AG04450 (cell line): Measurements from ENCODE around the gene CACNA1F. TPM values are rescaled to one million over a fixed set of nuclear protein-coding genes. Genes with fewer than 3 reads are reported as not detected.

Experiments used
- CTCF ChIA-PET: fragments of 300-600, 350-600 bp; formaldehyde crosslinking; extraction: SDS; loops from one replicate; lab custom pipeline; 2022; ENCODE audit warnings: antibody characterized with exemption, inconsistent platforms; lab: Charles Lee
- POLR2A ChIA-PET: fragments of 350-600 bp; formaldehyde crosslinking; extraction: SDS; loops from one replicate; lab custom pipeline; 2021; ENCODE audit warnings: antibody characterized with exemption, inconsistent platforms; lab: Yijun Ruan, JAX
- DNase-seq: peaks from one replicate; pipeline ENCODE4 v3.0.0-alpha.2; 2011; ENCODE audit warnings: low read depth, low spot score
- H3K27ac ChIP-seq: one replicate; pipeline ENCODE4 v1.5.1; 2012; ENCODE audit warnings: low read depth, low read length, control low read depth
- H3K27me3 ChIP-seq: one replicate; pipeline ENCODE4 v1.6.0; 2012; ENCODE audit warnings: low read length; ENCODE audit not compliant: control insufficient read depth, insufficient read depth
- H3K4me3 ChIP-seq: 2 replicates; pipeline ENCODE4 v1.5.1; 2011; ENCODE audit warnings: mild to moderate bottlenecking, low read depth, low read length, control low read depth
- H3K9me3 ChIP-seq: 2 replicates; pipeline ENCODE4 v1.5.1; 2012; ENCODE audit warnings: low read length; ENCODE audit not compliant: control insufficient read depth, insufficient read depth
- CTCF ChIP-seq: IDR thresholded peaks from 2 replicates; pipeline ENCODE4 v1.5.1; 2011; ENCODE audit warnings: low read depth, low read length, control low read depth, inconsistent platforms
- polyA plus RNA-seq: library from polyadenylated mRNA; depleted of rRNA; stranded (reverse); fragments of >200 nt; gene quantifications from 2 replicates; pipeline ENCODE4 v1.2.3, GENCODE V29; 2011

CACNA1F gene
- polyA plus RNA-seq, 1 experiment = not detected

- no peaks in the 10 kb centered on the region for H3K27me3 ChIP-seq
- no peaks in the 10 kb centered on the region for H3K9me3 ChIP-seq
- no peak overlapping the region for H3K4me3 ChIP-seq
- TF ChIP-seq CTCF = no peak
- H3K27ac ChIP-seq = no peak overlapping the region
- no peak for DNase-seq
- ChIA-PET POLR2A (interaction anchor here (0.5 kb wide), 1 partner anchor 29 kb away, joined by 4 read pairs; no protein-coding TSS in a partner anchor), CTCF (no interaction called here)
Measured at GRCh38 chrX:49243166-49243565, 10.0 kb upstream of the CACNA1F start.

DNA sequence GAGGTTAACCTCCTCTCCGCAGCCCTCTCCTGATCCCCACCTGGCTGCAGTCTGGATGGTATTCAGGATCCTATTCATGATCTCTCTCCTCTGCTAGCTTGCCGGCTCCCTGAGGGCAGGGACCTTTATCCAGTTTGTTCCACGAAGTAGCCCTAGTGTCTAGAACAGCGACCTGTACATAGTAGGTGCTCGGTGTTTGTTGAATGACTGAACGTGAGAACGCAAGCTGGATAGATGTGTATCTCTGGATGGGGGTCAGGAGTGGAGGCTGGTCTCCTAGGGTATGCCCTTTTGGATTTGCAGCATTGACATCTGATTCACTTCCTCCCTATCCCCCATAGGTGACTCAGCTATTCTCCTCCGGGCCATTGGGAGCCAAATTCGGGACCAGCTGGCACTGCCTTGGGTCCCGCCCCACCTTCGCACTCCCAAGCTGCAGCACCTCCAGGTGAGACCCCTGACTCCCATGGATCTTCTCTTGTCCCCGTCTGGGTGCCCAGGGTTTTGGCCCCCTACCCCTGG is 9.5 kb upstream of the CACNA1F start:
- H3K27me3 ChIP-seq = no peaks in the 10 kb centered on the region
- no peaks in the 10 kb centered on the region for H3K9me3 ChIP-seq
- ChIA-PET CTCF (interaction anchor here (1.3 kb wide), 1 partner anchor 50 kb away, joined by 3 read pairs; no protein-coding TSS in a partner anchor), POLR2A (interaction anchor here (0.5 kb wide), 1 partner anchor 30 kb away, joined by 4 read pairs; no protein-coding TSS in a partner anchor)
- DNase-seq = no peak
- H3K27ac ChIP-seq = no peak overlapping the region
- no peak overlapping the region for H3K4me3 ChIP-seq
- TF ChIP-seq CTCF = no peak

DNA sequence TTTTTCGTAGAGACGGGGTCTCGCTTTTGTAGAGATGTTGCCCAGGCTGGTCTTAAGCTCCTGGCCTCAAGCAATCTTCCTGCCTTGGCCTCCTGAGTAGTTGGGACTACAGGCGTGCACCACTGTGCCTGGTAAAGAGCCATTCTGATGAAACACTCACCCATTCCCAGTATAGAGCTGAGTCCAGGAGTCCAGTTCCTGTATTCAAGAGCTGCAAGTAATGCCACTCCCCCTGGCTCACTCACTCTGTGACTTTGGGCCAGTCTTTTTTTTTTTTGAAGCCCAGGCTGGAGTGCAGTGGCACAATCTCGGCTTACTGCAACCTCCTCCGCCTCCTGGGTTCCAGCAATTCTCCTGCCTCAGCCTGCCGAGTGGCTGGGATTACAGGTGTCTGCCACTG is 5.6 kb upstream of the CACNA1F start:
- Histone ChIP-seq H3K4me3 (no peak overlapping the region), H3K27me3 (no peaks in the 10 kb centered on the region), H3K9me3 (no peaks in the 10 kb centered on the region), H3K27ac (no peak overlapping the region)
- no peak for TF ChIP-seq CTCF
- CTCF ChIA-PET = no interaction called here
- POLR2A ChIA-PET = no interaction called here
- no peak for DNase-seq

- no peak for DNase-seq
- CTCF ChIA-PET = no interaction called here
- Histone ChIP-seq H3K27me3 (no peaks in the 10 kb centered on the region), H3K27ac (no peak overlapping the region), H3K4me3 (no peak overlapping the region), H3K9me3 (no peaks in the 10 kb centered on the region)
- no peak for TF ChIP-seq CTCF
- POLR2A ChIA-PET = no interaction called here
Measured at GRCh38 chrX:49237060-49237459, 3.9 kb upstream of the CACNA1F start.

GRCh38 chrX:49233887-49234555 is 881 bp upstream of the CACNA1F start:
- no peak overlapping the region for H3K4me3 ChIP-seq
- TF ChIP-seq CTCF = no peak
- no peaks in the 10 kb centered on the region for H3K27me3 ChIP-seq
- ChIA-PET POLR2A (no interaction called here), CTCF (interaction anchor here (0.7 kb wide), 1 partner anchor 80 kb away, joined by 3 read pairs; no protein-coding TSS in a partner anchor)
- no peak overlapping the region for H3K27ac ChIP-seq
- H3K9me3 ChIP-seq = no peaks in the 10 kb centered on the region
- no peak for DNase-seq
